Epithelial cell of prostate (primary cell): ENCODE results near the gene NIPAL1.
"Not testable (repeated sequence)": the region's sequence is repeated elsewhere in the genome, so short reads cannot be mapped to it uniquely, and the experiment has no call there.

Experiments
- DNase-seq: peaks from one replicate; pipeline ENCODE4 v3.0.0-alpha.2; 2011; ENCODE audit warnings: low read depth, low spot score
- H3K27ac ChIP-seq: fragments of 450-650 bp; 2 replicates; pipeline ENCODE4 v1.5.1; 2017; ENCODE audit warnings: mild to moderate bottlenecking

Gene NIPAL1

DNA sequence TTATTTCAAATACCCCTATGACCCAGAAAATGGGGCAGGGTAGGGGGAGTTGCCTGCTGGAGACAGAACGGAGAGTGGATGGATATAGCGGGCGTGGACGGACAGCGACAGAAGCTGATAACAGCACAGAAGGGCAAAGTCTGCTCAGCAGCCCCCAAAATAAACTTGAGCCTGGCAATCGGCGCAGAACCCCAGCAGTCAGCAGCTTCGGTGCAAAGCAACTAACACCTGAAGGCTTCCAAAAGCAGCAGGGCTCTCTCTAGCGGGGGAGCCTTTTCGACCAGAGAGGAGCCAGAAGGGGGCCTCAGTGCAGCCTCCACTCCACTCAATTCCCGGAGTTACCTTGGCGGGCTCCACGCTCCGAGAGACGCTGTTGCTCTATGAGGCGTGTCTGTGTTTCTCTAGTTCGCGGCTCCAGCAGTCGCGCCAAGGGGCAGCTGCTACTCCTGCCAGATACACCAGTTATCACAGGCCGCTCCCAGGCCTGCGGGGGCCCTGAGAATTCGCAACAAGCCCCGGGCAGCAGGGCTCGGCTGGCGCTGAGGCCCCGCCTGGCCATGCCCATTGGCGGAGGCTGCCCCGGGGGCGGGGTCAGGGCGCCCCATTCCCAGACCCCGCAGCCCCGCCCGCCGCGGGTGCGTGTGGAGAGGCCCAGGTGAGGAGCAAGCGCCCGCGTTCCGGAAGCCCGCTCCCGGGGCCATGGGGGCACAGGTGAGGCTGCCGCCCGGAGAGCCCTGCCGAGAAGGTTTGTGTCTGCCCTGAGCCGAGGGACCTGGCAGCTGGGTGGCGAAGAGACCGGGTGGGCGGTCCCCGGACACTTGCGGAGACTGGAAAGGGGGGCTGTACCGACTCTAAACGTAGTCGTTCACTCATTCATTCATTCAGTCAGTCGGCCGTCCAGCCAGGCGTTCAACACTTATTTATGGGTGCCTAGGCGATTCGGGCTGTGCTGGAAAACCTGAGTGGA lies at the start of gene NIPAL1, which contains the start of gene CNGA1:
Gene NIPAL1, plus strand, starts transcription at position 632 of the 967 bp plus-strand sequence. Its CDS starts 68 bp downstream, at position 700.
Gene CNGA1, minus strand, starts transcription at position 541 of the 967 bp plus-strand sequence. CDS start 63,992 bp downstream, outside the sequence.
- DNase-seq, result peak; percentile 62

DNA sequence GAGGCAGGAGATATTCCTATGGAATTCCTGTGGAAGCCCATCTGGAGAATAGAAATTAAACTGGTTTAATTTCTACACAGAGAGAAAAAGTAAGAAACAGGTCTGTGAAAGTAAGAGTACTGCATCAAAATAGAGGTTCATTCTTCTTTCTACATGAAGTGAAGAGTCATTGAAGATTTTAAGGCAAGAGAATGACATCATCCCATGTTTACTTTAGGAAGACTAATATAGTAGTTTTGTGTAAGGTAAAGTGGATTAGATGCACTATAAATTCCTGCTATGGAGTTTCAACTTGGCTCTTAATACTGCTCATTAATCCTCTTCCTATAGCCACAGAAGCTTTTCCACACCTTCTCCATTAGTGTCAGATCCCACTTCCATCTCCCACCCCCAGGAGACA lies 47.7 kb upstream of the NIPAL1 start:
- no peak for DNase-seq
- no peak overlapping the region for H3K27ac ChIP-seq

More for the DNA sequence above, at the start of gene NIPAL1, which contains the start of gene CNGA1:
- peak within 1 kb of the TSS; percentile 94 for H3K27ac ChIP-seq

GRCh38 chr4:47972181-47972580 lies 44.4 kb upstream of the NIPAL1 start:
- DNase-seq, result no peak

DNA sequence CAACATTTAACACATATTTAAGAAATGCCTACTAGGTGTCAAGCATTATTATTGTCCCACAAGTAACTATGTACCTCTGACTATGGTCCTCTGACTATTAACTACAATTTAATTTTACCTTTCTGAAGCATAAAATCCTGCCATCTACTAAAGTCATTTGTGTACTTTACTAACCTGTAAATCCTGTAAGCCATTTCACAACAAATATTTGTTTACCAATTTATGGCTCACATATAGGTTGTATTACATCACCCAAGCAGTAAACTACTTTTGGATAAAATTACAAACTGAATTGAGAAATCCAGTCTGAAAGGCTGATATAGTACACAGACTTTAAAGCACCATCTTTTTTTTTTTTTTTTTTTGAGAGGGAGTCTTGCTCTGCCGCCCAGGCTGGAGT lies 43.9 kb upstream of the NIPAL1 start:
- DNase-seq, result no peak
- H3K27ac ChIP-seq, result no peak overlapping the region

More at GRCh38 chr4:47972181-47972580, 44.4 kb upstream of the NIPAL1 start:
- H3K27ac ChIP-seq, result no peak overlapping the region

GRCh38 chr4:47974566-47974965 lies 42.0 kb upstream of the NIPAL1 start:
- DNase-seq, result no peak
- no peak overlapping the region for H3K27ac ChIP-seq

- no peak for DNase-seq
- no peak overlapping the region for H3K27ac ChIP-seq
Observed at GRCh38 chr4:47990145-47990544, 26.4 kb upstream of the NIPAL1 start.

- not testable (repeated sequence) for DNase-seq, H3K27ac ChIP-seq
Observed at GRCh38 chr4:47992475-47992874, 24.1 kb upstream of the NIPAL1 start.

DNA sequence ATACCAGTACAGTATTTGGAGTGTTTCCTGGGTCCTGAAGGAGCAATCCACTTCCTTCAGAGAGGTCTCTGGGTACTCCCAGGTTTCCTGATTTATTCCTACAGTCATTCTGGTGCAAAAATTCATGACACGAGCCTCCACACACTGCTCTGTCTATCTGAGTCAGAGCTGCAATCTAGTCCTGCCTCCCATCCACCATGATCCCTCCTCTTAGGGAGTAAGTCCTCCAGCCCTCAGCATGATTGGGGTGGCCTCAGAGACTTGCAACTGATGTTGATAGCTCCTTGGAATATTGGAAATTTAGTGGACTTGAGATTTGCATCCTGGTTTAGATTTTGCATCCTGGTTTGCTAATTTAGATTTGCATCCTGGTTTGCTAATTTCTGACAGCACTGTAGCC lies 20.6 kb upstream of the NIPAL1 start:
- H3K27ac ChIP-seq, result no peak overlapping the region
- DNase-seq, result no peak

DNA sequence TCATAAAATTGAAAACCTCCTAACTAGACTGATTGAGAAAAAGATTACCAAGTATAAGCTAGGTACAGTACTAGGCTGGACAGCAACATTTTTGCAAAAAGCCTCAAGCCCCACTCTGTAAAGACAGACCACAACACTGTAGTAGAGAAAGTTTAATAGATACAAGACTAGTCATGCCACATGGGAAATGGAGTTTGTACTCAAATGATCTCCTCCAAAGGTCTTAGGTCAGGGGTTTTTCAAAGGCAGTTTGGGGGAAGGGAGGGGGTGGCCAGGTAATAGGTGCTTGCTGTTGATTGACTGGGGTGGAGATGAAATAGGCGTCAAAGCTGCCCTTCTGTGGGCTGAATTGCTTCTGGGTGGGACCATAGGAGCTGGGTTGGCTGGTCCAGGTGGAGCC lies 14.3 kb upstream of the NIPAL1 start:
- no peak for DNase-seq

GRCh38 chr4:48003568-48003967 lies 13.0 kb upstream of the NIPAL1 start:
- DNase-seq, result not testable (repeated sequence)

More for the DNA sequence above, 14.3 kb upstream of the NIPAL1 start:
- no peak overlapping the region for H3K27ac ChIP-seq

DNA sequence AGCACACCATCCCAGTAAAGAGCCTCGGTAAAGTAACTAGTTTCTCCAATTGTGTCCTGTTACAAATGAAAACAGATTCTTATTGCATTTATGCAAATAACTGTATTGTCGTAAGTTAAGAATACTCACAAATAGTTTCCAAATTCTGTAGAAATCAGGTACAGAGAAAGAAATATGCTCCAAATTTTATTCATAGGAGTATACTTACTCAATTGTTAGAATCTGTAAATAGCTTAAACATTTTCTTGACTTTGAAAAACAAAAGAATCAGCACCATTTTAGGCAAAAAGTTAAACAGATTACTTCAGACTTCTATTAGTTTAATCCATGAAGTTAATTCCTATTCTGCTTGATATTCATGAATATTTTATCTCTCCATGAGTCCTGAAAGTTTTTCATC lies 10.8 kb upstream of the NIPAL1 start:
- H3K27ac ChIP-seq, result no peak overlapping the region
- DNase-seq, result no peak

More at GRCh38 chr4:48003568-48003967, 13.0 kb upstream of the NIPAL1 start:
- H3K27ac ChIP-seq, result not testable (repeated sequence)

DNA sequence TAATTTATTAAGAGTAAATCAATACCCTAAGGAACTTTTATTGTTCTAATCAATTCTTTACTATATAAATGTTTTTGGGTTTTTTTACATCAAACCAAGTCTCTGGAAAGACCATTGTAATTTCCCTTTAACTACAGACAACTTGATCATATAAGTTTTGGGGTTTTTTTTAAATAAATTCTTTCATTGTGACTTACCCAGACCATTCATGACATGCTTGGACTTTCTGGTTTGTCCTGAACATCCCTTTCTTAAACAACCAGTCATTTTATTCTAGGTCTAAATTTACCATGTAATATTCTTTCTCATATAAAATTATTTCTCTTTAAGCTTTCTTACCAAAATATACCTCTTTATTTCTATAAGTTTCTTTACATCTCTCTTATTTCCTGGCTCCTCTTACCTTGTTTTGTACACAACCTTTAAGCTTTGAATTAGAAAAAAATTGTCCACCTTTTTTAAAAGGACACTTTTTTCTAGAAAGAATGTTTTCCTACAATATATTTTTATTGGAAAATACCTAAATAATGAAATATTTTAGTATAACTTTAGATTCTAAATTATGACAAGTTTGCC lies 8.5 kb upstream of the NIPAL1 start:
- DNase-seq, result no peak
- no peak overlapping the region for H3K27ac ChIP-seq

DNA sequence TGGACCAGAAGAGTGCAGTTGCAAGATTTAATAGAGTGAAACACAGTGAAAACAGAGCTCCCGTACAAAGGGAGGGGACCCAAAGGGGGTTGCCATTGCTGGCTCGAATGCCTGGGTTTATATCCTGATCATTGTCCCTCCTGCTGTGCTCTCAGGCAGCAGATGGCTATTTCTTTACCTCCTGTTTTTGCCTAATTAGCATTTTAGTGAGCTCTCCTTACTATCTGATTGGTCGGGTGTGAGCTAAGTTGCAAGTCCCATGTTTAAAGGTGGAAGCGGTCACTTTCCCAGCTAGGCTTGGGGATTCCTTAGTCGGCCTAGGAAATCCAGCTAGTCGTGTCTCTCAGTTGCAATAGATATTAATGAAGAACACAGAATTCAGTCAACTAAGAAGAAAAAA lies 5.7 kb upstream of the NIPAL1 start:
- not testable (repeated sequence) for DNase-seq, H3K27ac ChIP-seq

DNA sequence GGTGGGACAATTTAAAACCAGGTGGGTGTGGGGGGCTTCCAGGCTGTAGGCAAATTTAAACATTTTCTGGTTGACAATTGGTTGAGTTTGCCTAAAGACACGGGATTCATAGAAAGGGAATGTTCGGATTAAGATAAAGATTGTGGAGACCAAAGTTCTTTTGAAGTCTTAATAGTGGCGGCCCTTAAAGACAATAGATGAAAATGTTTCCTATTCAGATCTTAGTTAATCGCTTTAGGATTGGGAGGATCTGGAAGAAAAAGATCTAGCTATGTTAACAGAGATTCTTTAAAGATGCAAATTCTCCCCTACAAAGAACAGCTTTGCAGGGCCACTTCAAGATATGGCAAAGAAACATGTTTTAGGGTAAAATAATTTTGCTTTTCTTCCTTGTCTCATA lies 4.8 kb upstream of the NIPAL1 start:
- H3K27ac ChIP-seq, result no peak overlapping the region

GRCh38 chr4:48012824-48013223 lies 3.7 kb upstream of the NIPAL1 start:
- DNase-seq, result no peak
- no peak overlapping the region for H3K27ac ChIP-seq

More for the DNA sequence above, 4.8 kb upstream of the NIPAL1 start:
- no peak for DNase-seq

DNA sequence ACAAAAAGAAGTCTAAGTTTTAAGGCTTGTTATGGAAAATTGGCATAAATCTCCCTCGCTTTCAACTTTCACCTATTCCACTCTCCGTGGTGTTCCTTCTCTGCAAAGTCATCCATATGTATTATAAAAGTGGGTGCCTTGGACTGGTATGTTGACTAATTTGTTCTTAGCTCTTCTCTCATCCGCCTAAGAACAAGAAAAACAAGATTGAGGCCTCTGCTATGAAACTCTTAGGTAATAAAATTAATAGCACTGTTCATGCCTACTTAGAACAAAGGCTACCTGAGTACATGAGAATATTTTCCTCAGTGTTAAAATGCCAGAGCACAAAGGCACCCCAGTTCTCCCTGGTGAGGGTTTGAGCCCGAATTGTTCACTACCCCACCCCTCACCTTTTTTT lies 1.4 kb upstream of the NIPAL1 start:
- peak overlapping the region; percentile 94 for H3K27ac ChIP-seq

DNA sequence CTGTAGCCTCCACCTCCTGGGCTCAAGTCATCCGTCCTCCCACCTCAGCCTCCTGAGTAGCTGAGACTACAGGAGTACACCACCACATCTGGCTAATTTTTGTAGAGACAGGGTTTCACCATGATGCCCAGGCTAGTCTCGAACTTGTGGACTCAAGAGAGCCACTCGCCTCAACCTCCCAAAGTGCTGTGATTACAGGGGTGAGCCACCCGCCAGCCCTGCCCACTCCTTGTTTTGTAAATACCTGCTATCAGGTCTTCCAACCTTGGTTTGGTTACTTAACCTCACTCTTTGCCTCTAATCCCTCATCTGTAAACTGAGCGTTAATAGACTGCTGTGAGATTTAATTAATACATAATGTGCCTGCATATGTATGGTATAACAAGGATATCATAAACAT lies 894 bp upstream of the NIPAL1 start:
- H3K27ac ChIP-seq, result peak overlapping the region; percentile 94
- no peak for DNase-seq

More for the DNA sequence above, 1.4 kb upstream of the NIPAL1 start:
- peak; percentile 63 for DNase-seq

- peak; percentile 71 for DNase-seq
- H3K27ac ChIP-seq, result peak overlapping the region; percentile 94
Observed at GRCh38 chr4:48017108-48017571, 568 bp downstream of the NIPAL1 start.

DNA sequence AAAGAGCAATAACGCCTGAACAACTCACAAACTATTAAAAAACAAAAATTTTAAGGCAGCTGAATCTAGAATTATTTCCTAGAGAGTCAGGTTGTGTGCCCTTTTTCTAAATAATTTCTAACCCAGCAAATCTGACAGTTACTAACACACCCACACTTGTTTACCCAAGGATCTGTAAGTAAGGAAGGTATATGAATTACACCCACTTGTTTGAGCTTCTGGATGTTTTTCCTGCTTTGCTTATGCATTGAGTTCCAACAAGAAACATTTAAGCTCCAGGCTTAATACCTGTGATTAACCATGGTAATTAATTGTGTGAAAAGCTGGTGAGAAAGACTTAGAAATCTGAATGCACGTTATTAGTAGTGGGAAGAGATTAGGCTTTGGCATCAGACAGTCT lies 1.5 kb downstream of the NIPAL1 start:
- DNase-seq, result no peak

GRCh38 chr4:48021100-48021499 lies 4.5 kb downstream of the NIPAL1 start:
- DNase-seq, result no peak
- no peak overlapping the region for H3K27ac ChIP-seq

More for the DNA sequence above, 1.5 kb downstream of the NIPAL1 start:
- H3K27ac ChIP-seq, result peak overlapping the region; percentile 94
